HepG2 (cell line): ENCODE results near the gene TNP2. TPM values are rescaled to one million over a fixed set of nuclear protein-coding genes. Genes with fewer than 3 reads are reported as not detected.

ENCODE experiments used
- GTF2F1 ChIP-seq: fragments of 150-350 bp; IDR thresholded peaks from 2 replicates; pipeline ENCODE4 v1.6.1; 2014; ENCODE audit warnings: low read length
- HOXA9 ChIP-seq: sonication (generic); formaldehyde crosslinking; IDR thresholded peaks from 2 replicates; pipeline ENCODE4 v1.8.1; 2022; ENCODE audit warnings: missing genetic modification reagents, mild to moderate bottlenecking, moderate library complexity, borderline replicate concordance
- KDM5A ChIP-seq: fragments of 200-600 bp; sonication (generic); IDR thresholded peaks from 2 replicates; pipeline ENCODE4 v1.7.0; 2018; ENCODE audit warnings: antibody characterized with exemption, mild to moderate bottlenecking, low read length, borderline replicate concordance
- PTBP1 ChIP-seq: fragments of 200-400 bp; formaldehyde crosslinking; IDR thresholded peaks from 2 replicates; pipeline ENCODE4 v1.6.1; 2018; ENCODE audit warnings: low read length, low read depth; ENCODE audit not compliant: poor library complexity, severe bottlenecking
- RARA ChIP-seq: IDR thresholded peaks from 2 replicates; pipeline ENCODE4 v1.6.1; 2016; ENCODE audit warnings: missing genetic modification reagents, missing compliant biosample characterization
- SMAD3 ChIP-seq: sonication (generic); formaldehyde crosslinking; IDR thresholded peaks from 2 replicates; pipeline ENCODE4 v1.4.0; 2020; ENCODE audit warnings: missing genetic modification reagents
- SNRNP70 ChIP-seq: fragments of 200-400 bp; formaldehyde crosslinking; IDR thresholded peaks from 2 replicates; pipeline ENCODE4 v1.6.1; 2017; ENCODE audit warnings: mild to moderate bottlenecking, low read depth, low read length, moderate library complexity
- ZBTB1 ChIP-seq: sonication (generic); formaldehyde crosslinking; IDR thresholded peaks from 2 replicates; pipeline ENCODE4 v1.4.0; 2020; ENCODE audit warnings: missing genetic modification reagents, borderline replicate concordance
- ZC3H13 ChIP-seq: sonication (generic); formaldehyde crosslinking; IDR thresholded peaks from 2 replicates; pipeline ENCODE4 v1.8.1; 2023; ENCODE audit warnings: mild to moderate bottlenecking, missing genetic modification reagents, moderate library complexity
- ZNF253 ChIP-seq: sonication (generic); formaldehyde crosslinking; IDR thresholded peaks from 2 replicates; pipeline ENCODE4 v1.8.0; 2022; ENCODE audit warnings: mild to moderate bottlenecking, missing genetic modification reagents, borderline replicate concordance
- ZNF335 ChIP-seq: sonication (generic); formaldehyde crosslinking; IDR thresholded peaks from 2 replicates; pipeline ENCODE4 v1.4.0; 2020; ENCODE audit warnings: missing genetic modification reagents
- ZNF446 ChIP-seq: sonication (generic); formaldehyde crosslinking; IDR thresholded peaks from 2 replicates; pipeline ENCODE4 v1.5.0; 2020; ENCODE audit warnings: mild to moderate bottlenecking, missing genetic modification reagents
- ZNF567 ChIP-seq: sonication (generic); formaldehyde crosslinking; IDR thresholded peaks from 2 replicates; pipeline ENCODE4 v1.8.1; 2023; ENCODE audit warnings: mild to moderate bottlenecking, missing genetic modification reagents, borderline replicate concordance
- ZNF577 ChIP-seq: sonication (generic); formaldehyde crosslinking; IDR thresholded peaks from 2 replicates; pipeline ENCODE4 v1.4.0; 2020; ENCODE audit warnings: mild to moderate bottlenecking, low read depth, missing genetic modification reagents, borderline replicate concordance
- ZNF83 ChIP-seq: sonication (generic); formaldehyde crosslinking; IDR thresholded peaks from 2 replicates; pipeline ENCODE4 v1.4.0; 2020; ENCODE audit warnings: missing genetic modification reagents, mild to moderate bottlenecking, borderline replicate concordance
- polyA plus RNA-seq, 8 experiments: library from polyadenylated mRNA; depleted of rRNA in 3 of 8; stranded (reverse) in 7 of 8; unstranded in 1 of 8; fragments of >200 nt; fragmentation: Illumina TruSeq in 4 of 8; extraction: Trizol in 4 of 8; gene quantifications; 2 replicates each; pipeline versions ENCODE4 v1.2.1 to v1.2.3, GENCODE V29; 2011 to 2016; ENCODE audit warnings: low read depth in 4 of 8, missing spikeins in 1 of 8, mixed read lengths in 1 of 8; ENCODE audit not compliant: insufficient read depth in 1 of 8
- total RNA-seq, 5 experiments: library from RNA; depleted of rRNA; stranded (reverse); fragments of >200 nt; fragmentation: Illumina TruSeq; extraction: Trizol; gene quantifications; 2 replicates each; pipeline ENCODE4 v1.2.3, GENCODE V29; 2016; ENCODE audit warnings: low read depth in 1 of 5
- TF ChIP-seq, protein P1 (sequence below): IDR thresholded peaks from 2 replicates; pipeline ENCODE4 v1.6.1; 2016; ENCODE audit warnings: missing compliant biosample characterization, missing genetic modification reagents, borderline replicate concordance
- TF ChIP-seq, protein P2 (sequence below): sonication (generic); formaldehyde crosslinking; IDR thresholded peaks from 2 replicates; pipeline ENCODE4 v1.4.0; 2020; ENCODE audit warnings: missing genetic modification reagents
- TF ChIP-seq, protein P3 (sequence below): sonication (generic); formaldehyde crosslinking; IDR thresholded peaks from 2 replicates; pipeline ENCODE4 v1.4.0; 2020; ENCODE audit warnings: mild to moderate bottlenecking, missing genetic modification reagents
- TF ChIP-seq, protein P4 (sequence below): sonication (generic); formaldehyde crosslinking; IDR thresholded peaks from 2 replicates; pipeline ENCODE4 v1.8.0; 2022; ENCODE audit warnings: missing genetic modification reagents, mild to moderate bottlenecking, borderline replicate concordance
- TF ChIP-seq, protein P5 (sequence below): sonication (generic); formaldehyde crosslinking; IDR thresholded peaks from 2 replicates; pipeline ENCODE4 v1.4.0; 2020; ENCODE audit warnings: missing genetic modification reagents, borderline replicate concordance

Gene TNP2
- total and polyA plus RNA-seq, 2 of the 13 experiments (the other 11 are each of a cell fraction or from before 2014, with no cell fraction given) = not detected

DNA sequence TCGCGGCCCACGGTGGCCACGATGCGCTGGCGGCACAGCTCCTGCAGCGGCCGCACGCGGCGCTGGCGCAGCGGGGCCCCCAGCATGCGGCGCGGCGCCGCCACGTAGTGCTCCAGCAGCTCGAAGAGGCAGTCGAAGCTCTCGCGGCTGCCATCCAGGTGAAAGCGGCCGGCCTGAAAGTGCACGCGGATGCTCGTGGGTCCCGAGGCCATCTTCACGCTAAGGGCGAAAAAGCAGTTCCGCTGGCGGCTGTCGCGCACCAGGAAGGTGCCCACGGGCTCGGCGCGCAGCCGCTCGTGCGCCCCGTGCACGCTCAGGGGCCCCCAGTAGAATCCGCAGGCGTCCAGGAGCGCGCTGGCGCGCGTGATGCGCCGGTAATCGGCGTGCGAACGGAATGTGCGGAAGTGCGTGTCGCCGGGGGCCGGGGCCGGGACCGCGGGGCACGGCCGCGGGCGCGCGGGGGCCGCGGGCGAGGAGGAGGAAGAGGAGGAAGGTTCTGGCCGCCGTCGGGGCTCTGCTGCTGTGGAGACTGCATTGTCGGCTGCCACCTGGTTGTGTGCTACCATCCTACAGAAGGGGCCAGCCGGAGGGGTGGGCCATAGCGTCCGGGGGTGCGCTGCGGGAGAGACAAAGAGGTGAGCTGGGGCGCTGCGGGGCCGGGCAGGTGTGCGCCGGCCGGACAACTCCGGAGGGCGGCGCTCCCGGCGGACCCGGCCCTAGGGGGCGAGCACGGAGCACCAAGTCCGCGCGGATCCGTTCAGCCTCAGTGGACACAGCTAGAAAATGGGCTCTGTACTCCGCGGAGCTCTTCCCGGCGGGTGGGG is 14.0 kb downstream of the TNP2 start (continued):
- TF ChIP-seq, protein P1, sequence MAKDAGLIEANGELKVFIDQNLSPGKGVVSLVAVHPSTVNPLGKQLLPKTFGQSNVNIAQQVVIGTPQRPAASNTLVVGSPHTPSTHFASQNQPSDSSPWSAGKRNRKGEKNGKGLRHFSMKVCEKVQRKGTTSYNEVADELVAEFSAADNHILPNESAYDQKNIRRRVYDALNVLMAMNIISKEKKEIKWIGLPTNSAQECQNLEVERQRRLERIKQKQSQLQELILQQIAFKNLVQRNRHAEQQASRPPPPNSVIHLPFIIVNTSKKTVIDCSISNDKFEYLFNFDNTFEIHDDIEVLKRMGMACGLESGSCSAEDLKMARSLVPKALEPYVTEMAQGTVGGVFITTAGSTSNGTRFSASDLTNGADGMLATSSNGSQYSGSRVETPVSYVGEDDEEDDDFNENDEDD (CRISPR knock-in tag) = no peak
- TF ChIP-seq ZBTB1 (CRISPR knock-in tag) = no peak
- no peak for TF ChIP-seq KDM5A
- peak; percentile 88 for TF ChIP-seq ZC3H13 (CRISPR knock-in tag)
- TF ChIP-seq RARA = no peak
- no peak for TF ChIP-seq ZNF577 (CRISPR knock-in tag)
- TF ChIP-seq, protein P2, sequence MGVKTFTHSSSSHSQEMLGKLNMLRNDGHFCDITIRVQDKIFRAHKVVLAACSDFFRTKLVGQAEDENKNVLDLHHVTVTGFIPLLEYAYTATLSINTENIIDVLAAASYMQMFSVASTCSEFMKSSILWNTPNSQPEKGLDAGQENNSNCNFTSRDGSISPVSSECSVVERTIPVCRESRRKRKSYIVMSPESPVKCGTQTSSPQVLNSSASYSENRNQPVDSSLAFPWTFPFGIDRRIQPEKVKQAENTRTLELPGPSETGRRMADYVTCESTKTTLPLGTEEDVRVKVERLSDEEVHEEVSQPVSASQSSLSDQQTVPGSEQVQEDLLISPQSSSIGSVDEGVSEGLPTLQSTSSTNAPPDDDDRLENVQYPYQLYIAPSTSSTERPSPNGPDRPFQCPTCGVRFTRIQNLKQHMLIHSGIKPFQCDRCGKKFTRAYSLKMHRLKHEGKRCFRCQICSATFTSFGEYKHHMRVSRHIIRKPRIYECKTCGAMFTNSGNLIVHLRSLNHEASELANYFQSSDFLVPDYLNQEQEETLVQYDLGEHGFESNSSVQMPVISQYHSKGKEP (CRISPR knock-in tag) = no peak
- TF ChIP-seq HOXA9 (CRISPR knock-in tag) = no peak
- peak; percentile 31; the same call in 1 of the 2 replicates for TF ChIP-seq ZNF446 (CRISPR knock-in tag)
- TF ChIP-seq SMAD3 (CRISPR knock-in tag) = no peak
- TF ChIP-seq ZNF335 = no peak
- peak; percentile 29; the same call in 1 of the 2 replicates for TF ChIP-seq SNRNP70
- 0 out of 2 replicates have a peak, but pooled peaks have one; percentile 21 for TF ChIP-seq ZNF83 (CRISPR knock-in tag)
- TF ChIP-seq ZNF567 (CRISPR knock-in tag) = no peak
- no peak for TF ChIP-seq PTBP1
- TF ChIP-seq ZNF253 = no peak
- TF ChIP-seq, protein P3, sequence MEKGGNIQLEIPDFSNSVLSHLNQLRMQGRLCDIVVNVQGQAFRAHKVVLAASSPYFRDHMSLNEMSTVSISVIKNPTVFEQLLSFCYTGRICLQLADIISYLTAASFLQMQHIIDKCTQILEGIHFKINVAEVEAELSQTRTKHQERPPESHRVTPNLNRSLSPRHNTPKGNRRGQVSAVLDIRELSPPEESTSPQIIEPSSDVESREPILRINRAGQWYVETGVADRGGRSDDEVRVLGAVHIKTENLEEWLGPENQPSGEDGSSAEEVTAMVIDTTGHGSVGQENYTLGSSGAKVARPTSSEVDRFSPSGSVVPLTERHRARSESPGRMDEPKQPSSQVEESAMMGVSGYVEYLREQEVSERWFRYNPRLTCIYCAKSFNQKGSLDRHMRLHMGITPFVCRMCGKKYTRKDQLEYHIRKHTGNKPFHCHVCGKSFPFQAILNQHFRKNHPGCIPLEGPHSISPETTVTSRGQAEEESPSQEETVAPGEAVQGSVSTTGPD (CRISPR knock-in tag) = no peak
- TF ChIP-seq, protein P4, sequence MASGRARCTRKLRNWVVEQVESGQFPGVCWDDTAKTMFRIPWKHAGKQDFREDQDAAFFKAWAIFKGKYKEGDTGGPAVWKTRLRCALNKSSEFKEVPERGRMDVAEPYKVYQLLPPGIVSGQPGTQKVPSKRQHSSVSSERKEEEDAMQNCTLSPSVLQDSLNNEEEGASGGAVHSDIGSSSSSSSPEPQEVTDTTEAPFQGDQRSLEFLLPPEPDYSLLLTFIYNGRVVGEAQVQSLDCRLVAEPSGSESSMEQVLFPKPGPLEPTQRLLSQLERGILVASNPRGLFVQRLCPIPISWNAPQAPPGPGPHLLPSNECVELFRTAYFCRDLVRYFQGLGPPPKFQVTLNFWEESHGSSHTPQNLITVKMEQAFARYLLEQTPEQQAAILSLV (CRISPR knock-in tag) = no peak; the same call in 1 of the 2 replicates
- TF ChIP-seq, protein P5, sequence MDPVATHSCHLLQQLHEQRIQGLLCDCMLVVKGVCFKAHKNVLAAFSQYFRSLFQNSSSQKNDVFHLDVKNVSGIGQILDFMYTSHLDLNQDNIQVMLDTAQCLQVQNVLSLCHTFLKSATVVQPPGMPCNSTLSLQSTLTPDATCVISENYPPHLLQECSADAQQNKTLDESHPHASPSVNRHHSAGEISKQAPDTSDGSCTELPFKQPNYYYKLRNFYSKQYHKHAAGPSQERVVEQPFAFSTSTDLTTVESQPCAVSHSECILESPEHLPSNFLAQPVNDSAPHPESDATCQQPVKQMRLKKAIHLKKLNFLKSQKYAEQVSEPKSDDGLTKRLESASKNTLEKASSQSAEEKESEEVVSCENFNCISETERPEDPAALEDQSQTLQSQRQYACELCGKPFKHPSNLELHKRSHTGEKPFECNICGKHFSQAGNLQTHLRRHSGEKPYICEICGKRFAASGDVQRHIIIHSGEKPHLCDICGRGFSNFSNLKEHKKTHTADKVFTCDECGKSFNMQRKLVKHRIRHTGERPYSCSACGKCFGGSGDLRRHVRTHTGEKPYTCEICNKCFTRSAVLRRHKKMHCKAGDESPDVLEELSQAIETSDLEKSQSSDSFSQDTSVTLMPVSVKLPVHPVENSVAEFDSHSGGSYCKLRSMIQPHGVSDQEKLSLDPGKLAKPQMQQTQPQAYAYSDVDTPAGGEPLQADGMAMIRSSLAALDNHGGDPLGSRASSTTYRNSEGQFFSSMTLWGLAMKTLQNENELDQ (CRISPR knock-in tag) = no peak
- no peak for TF ChIP-seq GTF2F1
